Activated naive CD8-positive, alpha-beta T cell treated with anti-CD3 and anti-CD28 coated beads, Interleukin-2, amount 10 ng/mL, durations not matched to agents 7 days and 5 days (primary cell): ENCODE measurements around the gene AHDC1. TPM values are rescaled to one million over a fixed set of nuclear protein-coding genes. Genes with fewer than 3 reads are reported as not detected.
"Not testable (repeated sequence)": the region's sequence is repeated elsewhere in the genome, so short reads cannot be mapped to it uniquely, and the experiment has no call there.

ENCODE experiments used
- ATAC-seq: fragments of 150-1000 bp; cut with Tn5 transposase; one replicate; pipeline ENCODE4 v1.10.0; 2021; ENCODE audit warnings: low read depth, moderate library complexity
- POLR2A ChIA-PET: fragments of 350-600 bp; sonication (Branson Sonifier 250); formaldehyde crosslinking; loops from one replicate; lab custom pipeline; 2021; ENCODE audit warnings: antibody characterized with exemption; lab: Charles Lee
- DNase-seq: peaks from one replicate; pipeline ENCODE4 v3.0.0; 2021
- H3K27ac Mint-ChIP-seq: one replicate; pipeline ENCODE4 v1.8.0; 2022; ENCODE audit warnings: mild to moderate bottlenecking, mixed read lengths
- H3K27me3 Mint-ChIP-seq: one replicate; pipeline ENCODE4 v1.8.0; 2022; ENCODE audit warnings: mild to moderate bottlenecking, moderate library complexity, mixed read lengths
- H3K36me3 Mint-ChIP-seq: one replicate; pipeline ENCODE4 v1.8.0; 2021; ENCODE audit warnings: mild to moderate bottlenecking, mixed read lengths
- H3K4me1 Mint-ChIP-seq: one replicate; pipeline ENCODE4 v1.8.0; 2021; ENCODE audit warnings: mixed read lengths
- H3K4me3 Mint-ChIP-seq: one replicate; pipeline ENCODE4 v1.8.0; 2022; ENCODE audit warnings: mild to moderate bottlenecking, moderate library complexity, mixed read lengths
- H3K9me3 Mint-ChIP-seq: one replicate; pipeline ENCODE4 v1.8.0; 2021; ENCODE audit warnings: mixed read lengths
- total RNA-seq, 2 experiments: library from RNA; stranded (reverse); gene quantifications; one replicate each; pipeline ENCODE4 v1.2.3, GENCODE V29; 2021

Gene AHDC1
- total RNA-seq, 2 experiments from 2014 or later: 21.6 to 22.2 TPM

DNA sequence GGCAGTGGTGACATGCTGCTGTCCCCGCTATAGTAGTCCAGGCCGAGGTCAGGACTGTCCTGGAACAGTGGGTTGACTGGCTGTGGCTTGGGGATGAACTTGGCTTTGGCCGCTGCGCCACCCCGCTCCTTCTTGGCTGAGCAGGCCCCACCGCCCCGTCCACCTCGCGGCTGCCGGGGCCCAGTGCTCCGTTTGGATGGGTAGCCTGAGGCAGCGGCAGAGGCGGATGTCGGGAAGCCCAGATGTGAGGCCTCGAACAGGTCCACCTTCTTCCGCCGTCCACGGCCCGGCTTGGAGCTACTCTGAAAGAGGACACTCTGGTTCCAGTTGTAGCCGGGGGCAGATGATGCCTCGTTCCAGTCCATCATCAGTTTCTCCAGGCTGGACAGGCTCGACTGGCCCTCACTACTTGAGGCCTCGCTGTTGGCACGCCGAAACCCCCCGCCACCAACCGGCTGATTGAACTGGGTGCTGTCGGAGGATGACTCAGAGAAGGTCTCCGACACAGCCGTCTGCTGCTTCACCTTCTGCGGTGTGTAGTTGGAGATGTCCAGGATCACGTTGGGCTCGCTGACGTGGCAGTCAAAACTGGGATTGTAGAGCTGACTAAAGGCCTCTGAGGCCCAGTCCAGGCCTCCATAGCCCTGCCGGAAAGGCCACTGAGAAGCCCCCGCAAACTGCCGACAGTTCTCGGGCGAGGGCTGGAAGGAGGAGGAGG is 55.6 kb downstream of the AHDC1 start:
- DNase-seq (no peak), ATAC-seq (no peak)
- Mint-ChIP-seq H3K4me1 (peaks cover 1% of the 10 kb centered on the region), H3K27ac (no peak overlapping the region), H3K9me3 (no peaks in the 10 kb centered on the region), H3K4me3 (no peak overlapping the region), H3K36me3 (no peaks in the 10 kb centered on the region), H3K27me3 (no peaks in the 10 kb centered on the region)
- POLR2A ChIA-PET: no interaction called here

DNA sequence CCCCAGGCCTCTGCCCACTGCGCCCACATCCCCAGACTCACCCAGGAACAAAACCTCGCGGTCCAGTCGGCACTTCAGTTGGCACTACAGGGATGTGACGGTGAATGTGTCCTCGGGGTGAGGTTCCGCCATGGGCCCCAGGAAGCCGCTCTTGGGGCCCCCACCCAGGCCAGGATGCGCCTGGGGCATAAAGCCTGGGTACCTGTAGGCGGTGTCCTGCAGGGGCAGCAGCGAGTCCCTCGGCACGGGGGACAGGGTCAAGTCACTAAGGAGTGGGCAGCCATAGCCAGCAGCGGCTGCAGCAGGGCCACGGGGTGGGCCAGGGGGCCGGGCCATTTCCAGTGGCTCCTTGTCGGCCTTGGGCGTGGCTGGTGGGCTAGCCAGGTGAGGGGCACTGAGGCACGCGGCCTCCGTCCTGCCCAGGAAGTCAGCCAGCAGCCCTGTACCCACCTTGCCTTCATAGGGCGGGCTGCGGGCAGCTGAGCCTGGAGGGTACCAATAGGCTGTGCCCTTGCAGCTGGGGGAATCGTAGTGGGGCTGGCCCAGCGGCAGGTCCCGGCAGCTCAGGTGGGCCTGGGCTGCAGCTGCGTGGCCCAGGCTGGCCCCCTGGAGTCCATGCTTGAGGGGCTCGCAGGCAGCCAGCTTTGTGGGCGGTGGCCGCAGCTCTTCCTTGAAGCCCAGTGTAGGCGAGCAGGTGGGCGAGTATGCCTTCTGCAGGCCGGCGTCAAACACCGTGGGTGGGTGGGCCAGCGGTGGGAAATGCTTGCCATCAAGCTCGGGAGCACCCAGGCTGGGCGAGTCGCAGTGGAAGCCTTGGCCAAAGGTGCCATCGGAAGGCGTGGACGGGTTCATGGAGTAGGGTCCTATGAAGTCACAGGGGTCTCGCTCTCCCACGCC is 56.5 kb downstream of the AHDC1 start:
- Mint-ChIP-seq H3K4me3 (no peak overlapping the region), H3K27ac (no peak overlapping the region), H3K27me3 (no peaks in the 10 kb centered on the region), H3K36me3 (peaks cover 2% of the 10 kb centered on the region), H3K9me3 (no peaks in the 10 kb centered on the region), H3K4me1 (peaks cover 6% of the 10 kb centered on the region)
- no peak for DNase-seq
- no peak for ATAC-seq
- POLR2A ChIA-PET: no interaction called here

DNA sequence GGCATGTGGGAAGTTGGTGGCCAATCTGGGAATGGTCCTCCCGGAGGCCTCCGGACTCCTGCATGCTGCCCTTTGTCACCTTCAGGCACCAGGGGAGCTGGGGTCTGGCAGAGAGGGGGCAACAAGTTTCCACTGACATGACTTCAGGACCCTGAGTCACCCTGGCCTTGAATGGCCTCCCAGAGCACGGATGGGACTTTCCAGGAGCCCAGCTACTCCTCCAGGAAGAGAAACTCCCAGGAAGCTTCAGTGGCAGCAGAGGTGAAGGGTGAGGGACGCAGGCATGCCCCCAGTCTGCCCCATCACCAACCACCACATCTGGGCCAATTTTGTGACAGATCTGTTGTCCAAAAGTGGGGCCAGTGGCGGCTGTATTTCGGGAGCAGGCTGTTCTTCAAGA is 58.1 kb downstream of the AHDC1 start:
- ATAC-seq (no peak), DNase-seq (no peak)
- H3K4me1 Mint-ChIP-seq: peaks cover 7% of the 10 kb centered on the region
- H3K27ac Mint-ChIP-seq: no peak overlapping the region
- POLR2A ChIA-PET: no interaction called here
- H3K4me3 Mint-ChIP-seq: no peak overlapping the region
- no peaks in the 10 kb centered on the region for H3K27me3 Mint-ChIP-seq
- H3K36me3 Mint-ChIP-seq: peaks cover 2% of the 10 kb centered on the region
- H3K9me3 Mint-ChIP-seq: no peaks in the 10 kb centered on the region

DNA sequence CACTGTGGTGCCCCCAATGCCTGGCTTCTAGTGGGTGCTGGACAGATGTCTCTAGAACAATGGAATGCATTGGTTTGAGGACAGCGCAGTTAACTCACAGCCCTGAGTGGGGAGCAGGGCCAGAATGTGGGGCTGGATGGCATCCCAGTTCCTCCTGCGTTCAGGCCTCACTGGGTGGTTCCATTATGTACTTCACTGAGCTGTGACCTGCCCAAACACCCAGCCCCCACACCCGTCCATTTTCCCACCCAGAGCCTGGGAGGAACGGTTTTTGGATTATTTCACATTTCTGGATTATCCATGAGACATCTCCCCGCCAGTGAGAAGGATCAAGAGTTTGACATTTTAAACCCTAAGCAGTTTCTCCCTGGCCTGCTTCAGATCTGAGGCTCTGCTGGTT is 58.7 kb downstream of the AHDC1 start:
- H3K4me1 Mint-ChIP-seq: peaks cover 7% of the 10 kb centered on the region
- no peak overlapping the region for H3K4me3 Mint-ChIP-seq
- POLR2A ChIA-PET: no interaction called here
- no peak for ATAC-seq
- no peaks in the 10 kb centered on the region for H3K9me3 Mint-ChIP-seq
- no peaks in the 10 kb centered on the region for H3K27me3 Mint-ChIP-seq
- no peak for DNase-seq
- H3K27ac Mint-ChIP-seq: no peak overlapping the region
- peaks cover 2% of the 10 kb centered on the region for H3K36me3 Mint-ChIP-seq

DNA sequence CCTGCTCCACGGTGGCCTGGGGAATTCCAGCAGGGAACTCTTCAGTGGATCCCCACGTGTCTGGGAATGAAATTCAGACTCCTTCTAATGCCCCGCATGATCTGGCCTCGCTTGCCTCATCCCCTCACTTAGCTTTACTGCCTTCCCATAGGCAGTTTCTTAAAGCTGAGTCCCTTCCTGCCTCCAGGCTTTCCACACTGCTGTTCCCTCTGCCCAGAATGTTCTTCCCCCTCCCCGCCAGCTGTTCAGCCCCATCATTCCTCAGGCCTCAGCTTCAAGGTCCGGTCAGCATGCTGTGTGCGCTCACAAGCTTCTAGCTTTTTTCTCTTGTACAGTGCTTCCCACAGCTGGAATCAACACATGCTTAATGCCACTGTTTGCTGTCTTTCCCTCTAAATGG is 59.1 kb downstream of the AHDC1 start:
- no peaks in the 10 kb centered on the region for H3K9me3 Mint-ChIP-seq
- no peak overlapping the region for H3K27ac Mint-ChIP-seq
- POLR2A ChIA-PET: no interaction called here
- H3K36me3 Mint-ChIP-seq: peaks cover 2% of the 10 kb centered on the region
- H3K4me1 Mint-ChIP-seq: peaks cover 7% of the 10 kb centered on the region
- no peak overlapping the region for H3K4me3 Mint-ChIP-seq
- ATAC-seq (no peak), DNase-seq (no peak)
- no peaks in the 10 kb centered on the region for H3K27me3 Mint-ChIP-seq

DNA sequence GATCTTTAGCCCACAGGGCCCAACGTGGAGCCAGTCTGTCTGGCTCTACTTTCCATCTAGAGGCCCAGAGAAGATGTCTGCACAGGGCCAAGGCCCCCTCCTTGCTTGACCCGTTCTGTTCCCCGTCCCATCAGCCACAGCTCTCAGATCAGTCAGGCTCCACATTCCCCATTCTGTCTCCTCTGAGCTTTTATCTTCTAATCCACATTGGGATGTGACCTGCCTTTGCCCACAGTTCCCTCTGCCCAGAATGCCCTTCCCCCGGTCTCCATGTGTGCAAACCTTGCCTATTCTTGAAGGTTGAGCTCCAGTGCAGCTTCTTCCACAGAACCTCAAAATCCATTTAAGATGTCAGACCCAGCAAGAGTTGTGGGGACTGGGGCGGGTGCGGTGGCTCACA is 60.7 kb downstream of the AHDC1 start:
- peak overlapping the region; percentile 30 for H3K27ac Mint-ChIP-seq
- ATAC-seq: no peak
- POLR2A ChIA-PET: no interaction called here

DNA sequence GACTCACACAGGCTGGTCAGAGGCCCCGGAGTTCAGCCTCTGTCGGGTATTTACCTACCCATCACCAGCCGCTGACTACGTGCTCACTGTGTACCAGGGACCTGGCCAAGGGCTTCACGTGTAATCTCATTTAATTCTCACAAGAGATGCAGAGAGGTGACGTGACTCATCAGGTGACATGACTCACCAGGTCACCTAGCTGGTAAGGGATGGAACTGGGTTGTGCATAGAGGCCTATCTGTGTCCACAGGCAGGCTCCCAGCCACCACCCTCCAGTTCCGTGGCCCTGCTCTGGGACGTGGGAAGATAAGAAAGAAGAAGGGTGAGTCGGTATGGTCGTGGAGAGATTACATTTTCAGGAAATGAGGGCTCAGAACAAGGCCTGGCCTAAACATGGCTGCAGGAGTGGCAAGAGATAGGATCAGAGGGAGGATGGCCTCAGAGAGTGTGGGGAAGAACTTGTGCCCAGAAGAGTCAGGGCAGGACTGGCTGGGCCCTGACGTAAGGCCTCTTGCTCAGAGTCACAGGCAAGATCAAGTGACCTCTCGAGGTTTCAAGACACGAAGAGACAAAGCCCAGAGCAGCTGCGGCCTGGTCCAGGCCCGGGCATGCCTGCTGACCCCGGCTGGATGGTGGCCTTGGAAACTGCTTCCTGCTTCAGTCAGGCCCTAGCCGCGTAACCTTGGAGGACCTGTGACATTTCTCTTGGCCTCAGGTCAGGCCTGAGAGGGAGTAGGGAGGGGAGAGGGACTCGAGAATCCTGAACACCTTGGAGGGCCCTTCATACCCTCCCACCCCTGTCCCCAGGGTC is 61.3 kb downstream of the AHDC1 start:
- Mint-ChIP-seq H3K27ac (peak overlapping the region; percentile 39), H3K27me3 (no peaks in the 10 kb centered on the region), H3K4me1 (peaks cover 9% of the 10 kb centered on the region), H3K9me3 (no peaks in the 10 kb centered on the region), H3K36me3 (peaks cover 5% of the 10 kb centered on the region), H3K4me3 (no peak overlapping the region)
- peak; percentile 39 for ATAC-seq
- DNase-seq: no peak
- POLR2A ChIA-PET: no interaction called here

More for the DNA sequence above, 60.7 kb downstream of the AHDC1 start:
- Mint-ChIP-seq H3K4me1 (peaks cover 9% of the 10 kb centered on the region), H3K4me3 (no peak overlapping the region), H3K9me3 (no peaks in the 10 kb centered on the region), H3K27me3 (no peaks in the 10 kb centered on the region), H3K36me3 (peaks cover 5% of the 10 kb centered on the region)
- DNase-seq: no peak

DNA sequence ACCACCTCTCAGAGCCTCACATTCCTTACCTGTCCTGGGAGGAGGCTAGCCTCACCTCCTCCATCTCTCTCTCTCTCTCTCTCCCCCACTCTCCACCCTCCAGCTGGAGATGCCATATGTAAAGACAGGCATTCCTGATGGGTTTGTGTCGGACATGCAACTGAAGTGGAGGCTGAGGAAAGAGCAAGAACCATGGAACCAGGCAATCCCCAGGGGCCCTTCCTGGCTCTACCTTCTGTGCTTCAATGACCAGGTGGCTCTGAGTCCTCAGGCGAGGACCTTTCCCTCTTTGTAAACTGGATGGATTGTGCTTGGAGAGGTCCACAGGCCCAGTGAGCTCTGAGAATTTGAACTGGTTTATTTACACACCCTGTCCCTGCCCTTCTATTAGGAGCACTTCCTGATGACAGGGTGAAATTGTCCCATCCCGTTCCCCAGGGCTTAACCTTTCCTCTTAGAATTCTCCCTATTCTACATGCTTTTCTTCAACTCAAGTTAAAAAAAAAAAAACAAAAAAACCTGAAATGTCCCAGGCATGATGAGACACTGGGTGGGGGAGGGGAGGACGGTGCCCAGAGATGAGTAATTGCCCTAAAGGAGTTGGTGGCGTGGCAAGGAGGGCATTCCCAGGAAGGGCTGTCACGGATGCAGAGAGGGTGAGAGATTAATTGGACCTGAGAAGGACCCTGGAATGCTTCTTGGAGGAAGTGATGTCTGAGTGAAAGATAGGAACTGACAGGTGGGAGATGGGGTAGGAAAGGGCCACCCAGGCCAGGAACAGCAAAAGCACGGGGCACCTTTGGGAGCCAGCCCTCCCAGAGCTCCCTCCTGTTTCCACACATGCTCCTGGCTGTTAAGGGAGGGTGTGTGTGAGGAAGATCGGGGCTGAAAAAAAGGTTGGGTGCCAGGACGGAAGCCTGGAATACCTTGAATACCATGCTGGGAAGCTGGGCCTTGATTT is 63.8 kb downstream of the AHDC1 start:
- DNase-seq (no peak), ATAC-seq (no peak)
- peaks cover 5% of the 10 kb centered on the region for H3K36me3 Mint-ChIP-seq
- no peak overlapping the region for H3K4me3 Mint-ChIP-seq
- no peaks in the 10 kb centered on the region for H3K9me3 Mint-ChIP-seq
- H3K27ac Mint-ChIP-seq: no peak overlapping the region
- peaks cover 9% of the 10 kb centered on the region for H3K4me1 Mint-ChIP-seq
- POLR2A ChIA-PET: no interaction called here
- H3K27me3 Mint-ChIP-seq: no peaks in the 10 kb centered on the region

DNA sequence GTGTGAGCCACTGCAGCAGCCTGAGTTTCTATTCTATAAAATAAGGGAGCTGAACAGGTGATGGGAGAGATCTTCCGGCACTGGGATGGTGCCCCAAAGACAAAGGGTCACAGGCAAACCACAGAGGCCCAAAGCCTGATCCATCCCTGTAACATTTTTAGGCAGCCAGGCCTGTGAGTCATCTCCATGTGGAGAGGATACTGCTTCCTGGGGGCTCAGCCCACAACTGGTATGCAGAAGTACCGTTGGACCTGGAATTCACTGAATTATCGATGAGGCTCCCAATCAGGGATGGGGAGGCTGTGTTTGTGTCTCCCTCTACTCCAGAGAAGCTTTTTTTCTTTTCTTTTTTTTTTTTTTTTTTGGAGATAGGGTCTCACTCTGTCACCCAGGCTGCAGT is 65.2 kb downstream of the AHDC1 start:
- POLR2A ChIA-PET: no interaction called here
- Mint-ChIP-seq H3K27ac (no peak overlapping the region), H3K27me3 (no peaks in the 10 kb centered on the region), H3K4me1 (peaks cover 9% of the 10 kb centered on the region), H3K4me3 (no peak overlapping the region), H3K36me3 (peaks cover 7% of the 10 kb centered on the region), H3K9me3 (no peaks in the 10 kb centered on the region)
- ATAC-seq (no peak), DNase-seq (no peak)

DNA sequence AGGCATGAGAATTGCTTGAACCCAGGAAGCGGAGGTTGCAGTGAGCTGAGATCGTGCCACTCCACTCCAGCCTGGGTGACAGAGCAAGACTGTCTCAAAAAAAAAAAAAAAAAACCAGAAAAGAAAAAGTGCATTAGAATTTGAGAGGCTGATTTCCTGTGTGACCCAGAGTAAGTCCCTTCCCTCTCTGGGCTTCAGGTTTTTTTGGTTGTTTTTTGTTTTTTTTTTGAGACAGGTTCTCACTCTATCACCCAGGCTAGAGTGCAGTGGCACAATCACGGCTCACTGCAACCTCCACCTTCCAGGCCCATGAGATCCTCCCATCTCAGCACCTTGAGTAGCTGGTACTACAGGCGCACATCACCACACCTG is 65.7 kb downstream of the AHDC1 start:
- H3K36me3 Mint-ChIP-seq: peaks cover 11% of the 10 kb centered on the region
- H3K27me3 Mint-ChIP-seq, H3K27ac Mint-ChIP-seq, H3K4me3 Mint-ChIP-seq, H3K9me3 Mint-ChIP-seq, H3K4me1 Mint-ChIP-seq, POLR2A ChIA-PET, DNase-seq, ATAC-seq: not testable (repeated sequence)

DNA sequence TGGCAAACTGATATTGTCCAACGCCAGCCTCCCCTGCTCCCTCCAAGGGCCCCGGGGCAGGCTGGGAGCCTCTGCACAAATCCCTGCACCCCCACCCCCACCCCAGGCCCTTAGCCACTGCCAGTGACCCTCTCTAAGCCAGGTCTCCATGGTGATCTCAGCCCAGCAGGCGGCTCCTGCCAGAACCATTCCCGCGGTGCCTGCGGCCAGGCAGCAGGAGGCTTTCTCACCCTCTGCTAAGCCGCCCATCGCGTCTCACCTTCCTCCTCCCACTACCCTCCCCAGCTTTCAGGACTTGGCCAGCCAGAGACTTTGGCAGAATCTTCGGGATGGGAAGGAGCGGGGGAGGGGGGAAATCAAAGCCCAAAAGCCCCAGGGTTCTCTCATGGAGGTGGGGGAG is 67.2 kb downstream of the AHDC1 start:
- Mint-ChIP-seq H3K27ac (no peak overlapping the region), H3K4me3 (no peak overlapping the region), H3K27me3 (no peaks in the 10 kb centered on the region), H3K36me3 (peaks cover 12% of the 10 kb centered on the region), H3K4me1 (peaks cover 16% of the 10 kb centered on the region), H3K9me3 (no peaks in the 10 kb centered on the region)
- ATAC-seq (no peak), DNase-seq (no peak)
- POLR2A ChIA-PET: no interaction called here

DNA sequence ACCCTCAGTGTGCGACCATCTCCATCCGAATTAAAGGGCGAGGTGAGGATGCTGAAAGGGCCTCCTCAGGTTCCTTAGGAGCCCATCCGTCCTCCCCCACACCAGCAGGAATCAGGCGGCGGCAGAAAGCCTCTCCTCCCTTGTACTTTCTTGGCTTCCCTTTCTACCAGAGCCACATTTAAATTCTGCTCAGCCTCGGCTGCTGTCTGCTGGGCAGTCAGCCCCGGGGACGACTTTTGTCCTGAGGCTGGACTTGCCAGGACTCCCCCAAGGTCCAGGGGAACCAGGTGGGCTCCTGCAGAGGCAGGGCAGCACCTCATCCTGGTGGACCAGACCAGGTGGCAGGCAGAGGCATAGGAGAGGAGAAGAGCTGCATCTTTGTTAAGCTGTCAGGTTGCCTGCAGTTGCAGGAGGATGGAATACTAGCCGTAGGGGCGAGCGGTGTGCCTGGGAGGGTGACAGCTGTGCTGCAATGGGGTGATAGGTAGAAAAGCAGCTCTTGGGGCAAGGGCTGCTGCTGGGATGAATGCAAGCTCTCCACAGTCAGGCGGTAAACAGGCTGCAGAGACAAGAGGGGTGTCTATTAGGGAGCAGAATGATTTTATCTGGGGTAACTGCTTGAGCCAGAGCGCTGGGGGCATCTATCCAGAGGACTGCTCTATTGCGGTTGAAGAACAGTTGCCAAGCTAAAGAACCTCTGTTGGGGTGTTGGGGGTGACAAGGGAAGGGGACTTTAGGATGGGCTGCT is 67.8 kb downstream of the AHDC1 start:
- POLR2A ChIA-PET: no interaction called here
- Mint-ChIP-seq H3K27ac (peak overlapping the region; percentile 37), H3K4me3 (no peak overlapping the region), H3K9me3 (no peaks in the 10 kb centered on the region), H3K27me3 (no peaks in the 10 kb centered on the region), H3K36me3 (peaks cover 12% of the 10 kb centered on the region), H3K4me1 (peaks cover 20% of the 10 kb centered on the region)
- no peak for ATAC-seq
- DNase-seq: no peak
